ENCODE data around the gene ITGB6.

The ITGB6 gene

DNA sequence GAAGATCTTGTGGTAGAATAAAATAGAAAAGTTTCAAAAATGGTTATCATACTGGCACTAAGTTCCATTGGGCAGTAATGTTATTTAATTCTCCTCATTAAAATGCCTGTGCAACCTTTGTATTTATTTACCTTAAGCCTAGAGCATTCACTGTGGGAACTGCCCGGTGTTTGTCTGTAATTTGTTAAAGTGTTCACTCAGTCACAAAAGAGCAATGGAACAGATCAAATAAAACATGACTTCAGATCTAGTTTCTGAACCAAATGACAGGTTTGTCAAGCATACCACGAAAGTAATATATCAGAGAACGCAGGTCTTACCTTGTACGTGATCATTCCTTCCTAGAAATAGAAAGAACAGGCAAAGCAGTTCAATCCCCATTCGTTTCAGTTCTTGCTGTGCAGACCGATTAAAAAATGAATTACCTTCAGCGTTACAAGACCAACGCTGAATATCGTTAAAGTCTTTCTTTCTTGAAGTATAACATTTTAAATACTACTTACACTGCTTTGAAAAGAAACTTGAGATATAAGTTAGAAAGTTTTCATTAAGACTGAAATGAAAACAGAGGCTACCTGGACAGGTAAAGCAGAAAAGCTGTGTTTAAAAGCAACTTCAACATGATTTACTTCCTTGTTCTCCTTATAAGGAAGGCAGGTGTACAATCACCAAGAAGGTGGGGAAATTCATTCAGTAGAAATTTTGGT is at the start of gene ITGB6:
ITGB6 (minus strand) TSS at position 590 of the 707 bp plus-strand sequence; CDS start at position 381, 209 bp downstream.
- no peak within 1 kb of the TSS for H3K4me3 ChIP-seq (ENCODE audit: low read depth, low read length)
- TF ChIP-seq, protein P1, sequence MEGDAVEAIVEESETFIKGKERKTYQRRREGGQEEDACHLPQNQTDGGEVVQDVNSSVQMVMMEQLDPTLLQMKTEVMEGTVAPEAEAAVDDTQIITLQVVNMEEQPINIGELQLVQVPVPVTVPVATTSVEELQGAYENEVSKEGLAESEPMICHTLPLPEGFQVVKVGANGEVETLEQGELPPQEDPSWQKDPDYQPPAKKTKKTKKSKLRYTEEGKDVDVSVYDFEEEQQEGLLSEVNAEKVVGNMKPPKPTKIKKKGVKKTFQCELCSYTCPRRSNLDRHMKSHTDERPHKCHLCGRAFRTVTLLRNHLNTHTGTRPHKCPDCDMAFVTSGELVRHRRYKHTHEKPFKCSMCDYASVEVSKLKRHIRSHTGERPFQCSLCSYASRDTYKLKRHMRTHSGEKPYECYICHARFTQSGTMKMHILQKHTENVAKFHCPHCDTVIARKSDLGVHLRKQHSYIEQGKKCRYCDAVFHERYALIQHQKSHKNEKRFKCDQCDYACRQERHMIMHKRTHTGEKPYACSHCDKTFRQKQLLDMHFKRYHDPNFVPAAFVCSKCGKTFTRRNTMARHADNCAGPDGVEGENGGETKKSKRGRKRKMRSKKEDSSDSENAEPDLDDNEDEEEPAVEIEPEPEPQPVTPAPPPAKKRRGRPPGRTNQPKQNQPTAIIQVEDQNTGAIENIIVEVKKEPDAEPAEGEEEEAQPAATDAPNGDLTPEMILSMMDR (IDR thresholded peaks at IDR 0.05; ENCODE audit: borderline replicate concordance, insufficient read depth, low read depth, low read length), result no peak

DNA sequence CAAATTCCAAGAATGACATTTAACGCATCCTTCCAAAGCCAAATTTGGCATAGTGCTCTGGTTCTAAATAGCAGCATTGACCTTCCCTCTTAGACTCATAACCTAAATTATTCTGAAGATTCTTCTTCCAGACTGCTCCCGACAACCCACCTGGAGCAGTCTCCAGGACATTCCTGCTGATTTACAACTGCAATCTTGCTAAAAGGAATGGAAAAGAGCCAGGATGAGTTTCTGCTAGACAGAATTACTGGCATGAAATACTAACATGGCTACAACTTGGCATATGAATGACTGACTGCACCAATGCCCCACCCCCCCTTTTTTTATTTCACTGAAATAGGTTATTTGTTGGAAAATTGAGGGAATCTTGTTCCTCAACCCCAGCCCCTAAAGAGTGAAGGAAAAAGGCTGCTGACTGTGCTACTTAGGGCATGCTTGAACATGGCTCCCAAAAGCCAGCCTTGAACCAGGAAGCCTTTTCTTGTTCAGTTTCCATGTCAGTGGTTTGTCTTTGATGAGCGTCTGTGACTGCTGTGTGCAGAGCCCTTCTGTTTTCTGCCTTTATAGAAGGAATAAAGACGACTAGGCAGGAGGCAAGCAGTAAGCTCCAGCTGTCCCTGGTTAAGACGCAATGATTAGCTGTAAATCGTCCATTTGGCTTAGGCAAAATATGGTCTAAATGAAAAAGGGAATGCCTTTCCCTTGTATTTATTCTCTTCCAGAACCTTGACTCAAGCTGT is 47.4 kb upstream of the ITGB6 start:
- TF ChIP-seq, protein P1 (IDR thresholded peaks at IDR 0.05; ENCODE audit: borderline replicate concordance, insufficient read depth, low read depth, low read length), result no peak
- no peak overlapping the region for H3K4me3 ChIP-seq (ENCODE audit: low read depth, low read length)

DNA sequence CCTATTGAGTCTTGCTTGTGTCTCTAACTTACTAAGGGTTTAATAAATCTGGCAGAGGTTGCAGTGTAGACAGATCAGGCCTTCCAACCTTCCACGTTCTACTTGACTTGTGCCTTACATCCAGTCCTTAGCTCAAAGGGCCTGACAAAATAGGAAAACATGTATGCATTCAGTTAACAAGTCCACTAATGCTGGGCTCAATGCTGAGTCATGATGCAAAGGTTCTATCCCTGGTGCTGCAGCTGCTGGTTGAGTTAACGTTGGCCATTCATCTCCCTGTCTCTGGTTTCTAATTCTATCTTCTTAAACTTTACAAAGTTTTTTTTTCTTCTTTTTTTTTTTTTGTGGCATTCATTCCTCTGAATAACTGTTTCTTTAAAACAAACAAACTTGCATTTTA is 46.3 kb upstream of the ITGB6 start:
- TF ChIP-seq, protein P1 (IDR thresholded peaks at IDR 0.05; ENCODE audit: borderline replicate concordance, insufficient read depth, low read depth, low read length), result no peak

DNA sequence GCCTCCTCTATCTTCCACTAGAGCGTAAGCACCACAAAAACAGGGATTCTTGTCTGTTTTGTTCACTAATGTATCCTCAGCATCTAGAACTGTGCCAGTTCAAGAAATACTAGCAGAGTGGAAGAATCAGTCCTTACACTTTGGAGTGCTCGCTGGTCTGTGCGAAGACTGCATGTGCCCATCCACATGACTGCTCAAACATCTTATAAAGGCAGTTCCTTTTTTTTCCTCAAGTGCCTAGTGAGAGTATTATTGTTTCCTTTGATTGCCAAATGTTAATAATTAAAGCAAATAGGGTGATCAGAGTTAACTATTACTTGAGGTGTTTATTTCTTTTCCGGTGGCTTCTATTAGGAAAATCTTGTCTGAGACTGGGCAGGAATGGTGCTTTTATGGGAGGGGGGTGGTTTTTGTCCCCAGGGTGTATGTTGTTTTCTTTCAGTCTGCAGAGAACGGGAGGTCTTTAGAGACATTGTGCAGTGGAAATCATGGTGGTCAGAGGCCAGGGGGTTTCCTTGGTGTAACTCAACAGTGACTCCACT is 45.6 kb upstream of the ITGB6 start:
- H3K4me3 ChIP-seq (ENCODE audit: low read depth, low read length), result no peak overlapping the region
- TF ChIP-seq, protein P1 (IDR thresholded peaks at IDR 0.05; ENCODE audit: borderline replicate concordance, insufficient read depth, low read depth, low read length), result no peak

More for the DNA sequence above, 46.3 kb upstream of the ITGB6 start:
- H3K4me3 ChIP-seq (ENCODE audit: low read depth, low read length), result no peak overlapping the region

DNA sequence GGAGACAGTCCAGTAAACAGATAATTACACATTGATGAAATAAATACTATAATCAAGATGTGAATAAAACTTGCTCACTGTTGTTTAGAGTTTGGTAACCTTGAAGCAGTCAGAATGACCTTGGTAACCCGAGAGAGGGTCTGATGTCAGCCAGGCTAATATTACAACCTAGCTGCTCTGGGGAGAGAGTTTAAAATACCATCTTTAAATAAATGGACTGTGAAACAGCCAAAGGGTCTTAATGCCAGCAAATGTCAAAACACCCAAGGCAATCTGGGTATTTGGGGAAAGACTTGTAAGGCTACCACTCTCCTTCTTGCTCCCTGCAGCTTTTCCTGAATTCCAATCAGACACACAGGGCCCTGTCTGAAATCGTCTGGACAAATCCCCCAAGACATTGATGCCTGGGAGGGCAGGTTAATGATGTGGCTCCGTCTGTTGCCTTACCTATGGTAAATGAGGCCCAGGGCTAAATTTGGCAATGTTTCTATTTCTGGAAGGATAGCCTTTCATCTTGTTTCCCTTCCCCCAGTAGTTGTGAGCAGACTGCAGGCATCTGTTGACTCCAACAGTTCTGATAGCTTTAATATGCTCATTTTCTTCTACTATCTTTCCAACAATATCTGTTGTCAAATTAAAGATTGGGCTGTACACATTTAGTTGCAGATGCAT is 43.0 kb upstream of the ITGB6 start:
- TF ChIP-seq, protein P1 (IDR thresholded peaks at IDR 0.05; ENCODE audit: borderline replicate concordance, insufficient read depth, low read depth, low read length), result no peak
- H3K4me3 ChIP-seq (ENCODE audit: low read depth, low read length), result no peak overlapping the region

DNA sequence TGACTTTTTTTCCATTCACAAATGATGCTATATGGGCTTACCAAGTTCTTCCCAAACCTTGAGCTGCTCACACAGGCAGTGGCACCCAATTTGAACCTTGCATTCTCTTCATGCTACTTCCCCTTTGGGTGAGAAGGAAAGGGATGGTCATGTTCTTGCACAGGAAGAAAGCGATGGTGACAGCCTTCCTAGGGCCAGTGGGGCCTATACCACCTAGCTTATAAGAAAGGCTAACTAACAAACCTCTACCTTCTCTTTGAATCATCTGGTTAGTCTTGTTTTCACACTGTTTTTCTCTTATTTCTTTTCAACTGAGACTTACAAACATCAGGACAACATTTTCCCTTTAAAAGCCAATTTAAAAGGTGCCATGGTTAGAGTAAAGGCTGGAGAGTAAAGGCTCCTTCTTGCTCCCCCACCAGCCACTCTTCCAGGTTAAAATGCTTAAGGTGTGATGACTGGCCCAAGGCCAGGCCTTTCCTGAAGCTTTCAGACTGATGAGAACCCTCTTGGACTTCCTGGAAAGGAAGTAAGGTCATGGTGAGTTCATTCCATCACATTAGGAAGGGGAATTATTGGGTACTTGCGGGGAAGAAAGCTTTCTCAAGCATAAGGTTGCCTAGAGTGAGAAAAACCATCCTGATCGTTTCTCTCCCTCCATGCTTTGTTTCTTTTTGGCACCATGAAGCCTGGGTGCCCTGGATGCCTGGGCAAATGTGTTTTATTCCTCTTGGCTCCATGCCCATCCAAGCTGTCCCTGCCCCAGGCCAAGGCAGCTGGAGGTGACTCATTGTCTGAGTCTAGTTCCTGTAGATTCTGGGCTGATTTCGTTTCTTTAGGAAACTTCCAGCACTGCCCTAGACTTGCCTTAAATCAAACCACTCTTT is 41.4 kb upstream of the ITGB6 start:
- H3K4me3 ChIP-seq (ENCODE audit: low read depth, low read length), result no peak overlapping the region
- TF ChIP-seq, protein P1 (IDR thresholded peaks at IDR 0.05; ENCODE audit: borderline replicate concordance, insufficient read depth, low read depth, low read length), result no peak

Measured in GM12875 (cell line).